HepG2 (cell line): Measurements from ENCODE around the gene CAMK2G. TPM values are rescaled to one million over a fixed set of nuclear protein-coding genes. Genes with fewer than 3 reads are reported as not detected.

Source experiments
- AGO2 ChIP-seq: fragments of 200-400 bp; formaldehyde crosslinking; optimal IDR thresholded peaks from 2 replicates; pipeline ENCODE3; 2017; ENCODE audit warnings: mild to moderate bottlenecking, low read depth, low read length, moderate library complexity
- ARNT2 ChIP-seq: sonication (generic); formaldehyde crosslinking; IDR thresholded peaks from 2 replicates; pipeline ENCODE4 v1.8.0; 2022; ENCODE audit warnings: mild to moderate bottlenecking, low read depth, missing genetic modification reagents, moderate library complexity
- ATF1 ChIP-seq: IDR thresholded peaks from 2 replicates; pipeline ENCODE4 v1.6.1; 2016; ENCODE audit warnings: mild to moderate bottlenecking, control low read depth
- DZIP1 ChIP-seq: sonication (generic); formaldehyde crosslinking; IDR thresholded peaks from 2 replicates; pipeline ENCODE4 v1.5.0; 2020; ENCODE audit warnings: mild to moderate bottlenecking, missing genetic modification reagents
- FOXA3 ChIP-seq: IDR thresholded peaks from 2 replicates; pipeline ENCODE4 v1.6.1; 2016; ENCODE audit warnings: missing genetic modification reagents, missing compliant biosample characterization
- GPBP1L1 ChIP-seq: sonication (generic); formaldehyde crosslinking; IDR thresholded peaks from 2 replicates; pipeline ENCODE4 v1.5.0; 2020; ENCODE audit warnings: mild to moderate bottlenecking, missing genetic modification reagents
- HCFC1 ChIP-seq: fragments of 150-350 bp; IDR thresholded peaks from 2 replicates; pipeline ENCODE4 v1.6.1; 2014; ENCODE audit warnings: low read depth, low read length
- HIVEP1 ChIP-seq: sonication (generic); formaldehyde crosslinking; IDR thresholded peaks from 2 replicates; pipeline ENCODE4 v1.4.0; 2020; ENCODE audit warnings: mild to moderate bottlenecking, missing genetic modification reagents
- HNRNPK ChIP-seq: fragments of 200-400 bp; formaldehyde crosslinking; IDR thresholded peaks from 2 replicates; pipeline ENCODE4 v1.6.1; 2018; ENCODE audit warnings: low read length, low read depth, moderate library complexity, mild to moderate bottlenecking; ENCODE audit not compliant: poor library complexity, severe bottlenecking
- HNRNPLL ChIP-seq: fragments of 200-400 bp; formaldehyde crosslinking; IDR thresholded peaks from 2 replicates; pipeline ENCODE4 v1.6.1; 2017; ENCODE audit warnings: mild to moderate bottlenecking, low read depth, low read length; ENCODE audit not compliant: poor library complexity, severe bottlenecking
- ISX ChIP-seq: sonication (generic); formaldehyde crosslinking; conservative IDR thresholded peaks from 2 replicates; pipeline ENCODE4 v1.5.0; 2020; ENCODE audit warnings: missing genetic modification reagents
- KDM1A ChIP-seq: IDR thresholded peaks from 2 replicates; pipeline ENCODE4 v1.6.1; 2016; ENCODE audit warnings: missing compliant biosample characterization
- NR0B2 ChIP-seq: sonication (generic); formaldehyde crosslinking; IDR thresholded peaks from 2 replicates; pipeline ENCODE4 v1.4.0; 2020; ENCODE audit warnings: mild to moderate bottlenecking, missing genetic modification reagents
- SRSF1 ChIP-seq: fragments of 200-400 bp; formaldehyde crosslinking; optimal IDR thresholded peaks from 2 replicates; pipeline ENCODE3; 2017; ENCODE audit warnings: mild to moderate bottlenecking, low read depth, low read length, moderate library complexity
- TRIM24 ChIP-seq: sonication (generic); formaldehyde crosslinking; IDR thresholded peaks from 2 replicates; pipeline ENCODE4 v1.8.0; 2022; ENCODE audit warnings: mild to moderate bottlenecking, missing genetic modification reagents
- ZBTB2 ChIP-seq: sonication (generic); formaldehyde crosslinking; IDR thresholded peaks from 2 replicates; pipeline ENCODE4 v1.8.0; 2022; ENCODE audit warnings: low read depth, missing genetic modification reagents
- ZNF101 ChIP-seq: sonication (generic); formaldehyde crosslinking; IDR thresholded peaks from 2 replicates; pipeline ENCODE4 v1.4.0; 2020; ENCODE audit warnings: mild to moderate bottlenecking, low read depth, missing genetic modification reagents, borderline replicate concordance
- ZNF180 ChIP-seq: sonication (generic); formaldehyde crosslinking; IDR thresholded peaks from 2 replicates; pipeline ENCODE4 v1.4.0; 2020; ENCODE audit warnings: low read depth, missing genetic modification reagents, borderline replicate concordance
- ZNF350 ChIP-seq: sonication (generic); formaldehyde crosslinking; IDR thresholded peaks from 2 replicates; pipeline ENCODE4 v1.4.0; 2020; ENCODE audit warnings: mild to moderate bottlenecking, low read depth, missing genetic modification reagents, borderline replicate concordance
- ZNF564 ChIP-seq: sonication (generic); formaldehyde crosslinking; IDR thresholded peaks from 2 replicates; pipeline ENCODE4 v1.8.1; 2023; ENCODE audit warnings: mild to moderate bottlenecking, missing genetic modification reagents
- ZNF577 ChIP-seq: sonication (generic); formaldehyde crosslinking; IDR thresholded peaks from 2 replicates; pipeline ENCODE4 v1.4.0; 2020; ENCODE audit warnings: mild to moderate bottlenecking, low read depth, missing genetic modification reagents, borderline replicate concordance
- ZNF670 ChIP-seq: sonication (generic); formaldehyde crosslinking; IDR thresholded peaks from 2 replicates; pipeline ENCODE4 v1.8.0; 2022; ENCODE audit warnings: mild to moderate bottlenecking, missing genetic modification reagents, borderline replicate concordance
- ZNF703 ChIP-seq: sonication (generic); formaldehyde crosslinking; IDR thresholded peaks from 2 replicates; pipeline ENCODE4 v1.5.1; 2020; ENCODE audit warnings: missing genetic modification reagents, mild to moderate bottlenecking, moderate library complexity, borderline replicate concordance
- ZNF704 ChIP-seq: sonication (generic); formaldehyde crosslinking; IDR thresholded peaks from 2 replicates; pipeline ENCODE4 v1.8.1; 2023; ENCODE audit warnings: mild to moderate bottlenecking, inconsistent platforms, moderate library complexity, missing genetic modification reagents, borderline replicate concordance
- ZSCAN31 ChIP-seq: sonication (generic); formaldehyde crosslinking; IDR thresholded peaks from 2 replicates; pipeline ENCODE4 v1.5.0; 2020; ENCODE audit warnings: low read depth, mild to moderate bottlenecking, missing genetic modification reagents
- polyA plus RNA-seq, 8 experiments: library from polyadenylated mRNA; depleted of rRNA in 3 of 8; stranded (reverse) in 7 of 8; unstranded in 1 of 8; fragments of >200 nt; fragmentation: Illumina TruSeq in 4 of 8; extraction: Trizol in 4 of 8; gene quantifications; 2 replicates each; pipeline versions ENCODE4 v1.2.1 to v1.2.3, GENCODE V29; 2011 to 2016; ENCODE audit warnings: low read depth in 4 of 8, missing spikeins in 1 of 8, mixed read lengths in 1 of 8; ENCODE audit not compliant: insufficient read depth in 1 of 8
- total RNA-seq, 5 experiments: library from RNA; depleted of rRNA; stranded (reverse); fragments of >200 nt; fragmentation: Illumina TruSeq; extraction: Trizol; gene quantifications; 2 replicates each; pipeline ENCODE4 v1.2.3, GENCODE V29; 2016; ENCODE audit warnings: low read depth in 1 of 5

The CAMK2G gene
- total and polyA plus RNA-seq, 2 of the 13 experiments (the other 11 are each of a cell fraction or from before 2014, with no cell fraction given) = 15.9 to 18.8 TPM

GRCh38 chr10:73875139-73875475 lies 752 bp upstream of the CAMK2G start (continued):
- TF ChIP-seq ZNF670 (CRISPR knock-in tag) (no peak), ZNF577 (CRISPR knock-in tag) (no peak), FOXA3 (no peak), HNRNPK (no peak), KDM1A (CRISPR knock-in tag) (no peak), GPBP1L1 (CRISPR knock-in tag) (no peak), ZBTB2 (CRISPR knock-in tag) (no peak), DZIP1 (CRISPR knock-in tag) (no peak), TRIM24 (CRISPR knock-in tag) (no peak), ZNF350 (CRISPR knock-in tag) (0 out of 2 replicates have a peak, but pooled peaks have one; percentile 35), ZNF703 (CRISPR knock-in tag) (no peak), AGO2 (no peak), NR0B2 (CRISPR knock-in tag) (no peak), ZNF101 (CRISPR knock-in tag) (no peak), ZNF180 (CRISPR knock-in tag) (no peak), HIVEP1 (no peak), HNRNPLL (no peak), ISX (CRISPR knock-in tag) (no peak), ARNT2 (CRISPR knock-in tag) (no peak), ATF1 (CRISPR knock-in tag) (no peak), HCFC1 (no peak), ZNF704 (0 out of 2 replicates have a peak, but pooled peaks have one; percentile 27), ZNF564 (CRISPR knock-in tag) (no peak), ZSCAN31 (CRISPR knock-in tag) (no peak), SRSF1 (no peak)
